BJ (cell line): ENCODE measurements around the gene SBNO1. TPM values are rescaled to one million over a fixed set of nuclear protein-coding genes. Genes with fewer than 3 reads are reported as not detected.

ENCODE experiments used
- CTCF ChIA-PET: fragments of 350-600 bp; formaldehyde crosslinking; extraction: SDS; loops from one replicate; lab custom pipeline; 2021; ENCODE audit warnings: antibody characterized with exemption, inconsistent platforms; lab: Yijun Ruan, JAX
- POLR2A ChIA-PET: fragments of 300-600 bp; sonication (Branson Sonifier 250); formaldehyde crosslinking; extraction: SDS; loops from one replicate; lab custom pipeline; 2021; ENCODE audit warnings: antibody characterized with exemption; lab: Charles Lee
- DNase-seq: peaks from one replicate; pipeline ENCODE4 v3.0.0-alpha.2; 2011; ENCODE audit warnings: low read depth
- H3K27me3 ChIP-seq: 2 replicates; pipeline ENCODE4 v1.6.0; 2011; ENCODE audit warnings: low read length; ENCODE audit not compliant: control insufficient read depth, insufficient read depth
- H3K36me3 ChIP-seq: 2 replicates; pipeline ENCODE4 v1.5.1; 2011; ENCODE audit warnings: low read length; ENCODE audit not compliant: control insufficient read depth, insufficient read depth
- H3K4me3 ChIP-seq: 2 replicates; pipeline ENCODE4 v1.5.1; 2011; ENCODE audit warnings: low read depth, mild to moderate bottlenecking, control low read depth, low read length
- CTCF ChIP-seq: IDR thresholded peaks from 2 replicates; pipeline ENCODE4 v1.5.1; 2011; ENCODE audit warnings: low read depth, mild to moderate bottlenecking, control low read depth, inconsistent platforms, low read length, moderate library complexity; ENCODE audit not compliant: insufficient read depth
- polyA plus RNA-seq: library from polyadenylated mRNA; depleted of rRNA; stranded (reverse); fragments of >200 nt; gene quantifications from 2 replicates; pipeline ENCODE4 v1.2.3, GENCODE V29; 2011

The SBNO1 gene
- polyA plus RNA-seq, 1 experiment = 4.8 TPM

- no peak for DNase-seq
- CTCF ChIA-PET = interaction anchor here (1.2 kb wide), 1 partner anchor 25 kb away, joined by 4 read pairs; no protein-coding TSS in a partner anchor
- H3K4me3 ChIP-seq = no peak overlapping the region
- POLR2A ChIA-PET = interaction anchor here (0.6 kb wide), 1 partner anchor 102 kb away, joined by 3 read pairs; no protein-coding TSS in a partner anchor
- H3K36me3 ChIP-seq = peaks cover 32% of the 10 kb centered on the region
- H3K27me3 ChIP-seq = no peaks in the 10 kb centered on the region
- no peak for TF ChIP-seq CTCF
These were observed 101.3 kb downstream of the SBNO1 start for GRCh38 chr12:123263196-123263817.

DNA sequence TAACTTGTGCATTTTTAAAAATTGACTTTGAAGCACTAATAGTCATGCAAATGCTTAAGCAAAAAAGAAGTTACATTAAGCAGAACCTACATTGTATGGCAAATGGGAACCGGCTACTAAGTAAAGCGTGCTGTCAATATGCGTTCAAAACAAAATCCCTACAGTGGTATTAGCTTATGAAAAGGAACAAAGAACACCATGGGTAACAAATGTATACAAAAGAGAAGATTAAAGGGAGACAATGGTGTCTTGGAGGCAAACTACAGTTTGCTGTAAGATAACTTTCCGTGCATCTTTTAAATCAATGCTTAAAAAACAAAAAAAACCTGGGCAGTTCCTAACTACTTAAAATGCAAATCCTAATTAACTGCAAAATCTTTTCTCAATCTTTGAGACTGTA is 103.5 kb downstream of the SBNO1 start:
- POLR2A ChIA-PET = no interaction called here
- Histone ChIP-seq H3K36me3 (peaks cover 31% of the 10 kb centered on the region), H3K27me3 (no peaks in the 10 kb centered on the region), H3K4me3 (no peak overlapping the region)
- no peak for TF ChIP-seq CTCF
- CTCF ChIA-PET = interaction anchor here (1.1 kb wide), 1 partner anchor 41 kb away, joined by 3 read pairs; no protein-coding TSS in a partner anchor
- DNase-seq = no peak

- Histone ChIP-seq H3K4me3 (no peak overlapping the region), H3K36me3 (peaks cover 24% of the 10 kb centered on the region), H3K27me3 (no peaks in the 10 kb centered on the region)
- DNase-seq = no peak
- POLR2A ChIA-PET = no interaction called here
- CTCF ChIA-PET = interaction anchor here (0.8 to 1.1 kb wide), 2 partner anchors 8 to 42 kb away, joined by 3 read pairs; no protein-coding TSS in a partner anchor
- no peak for TF ChIP-seq CTCF
These were observed 104.6 kb downstream of the SBNO1 start for GRCh38 chr12:123260081-123260480.

GRCh38 chr12:123258593-123258992 is 106.1 kb downstream of the SBNO1 start:
- no peak overlapping the region for H3K4me3 ChIP-seq
- DNase-seq = no peak
- H3K27me3 ChIP-seq = no peaks in the 10 kb centered on the region
- peaks cover 31% of the 10 kb centered on the region for H3K36me3 ChIP-seq
- no peak for TF ChIP-seq CTCF
- ChIA-PET POLR2A (interaction anchor here (0.6 to 0.7 kb wide), 2 partner anchors 80 to 1267 kb away, joined by 3 to 5 read pairs; no protein-coding TSS in a partner anchor), CTCF (interaction anchor here (0.6 to 1.2 kb wide), 2 partner anchors 9 to 107 kb away, joined by 3 read pairs; no protein-coding TSS in a partner anchor)

DNA sequence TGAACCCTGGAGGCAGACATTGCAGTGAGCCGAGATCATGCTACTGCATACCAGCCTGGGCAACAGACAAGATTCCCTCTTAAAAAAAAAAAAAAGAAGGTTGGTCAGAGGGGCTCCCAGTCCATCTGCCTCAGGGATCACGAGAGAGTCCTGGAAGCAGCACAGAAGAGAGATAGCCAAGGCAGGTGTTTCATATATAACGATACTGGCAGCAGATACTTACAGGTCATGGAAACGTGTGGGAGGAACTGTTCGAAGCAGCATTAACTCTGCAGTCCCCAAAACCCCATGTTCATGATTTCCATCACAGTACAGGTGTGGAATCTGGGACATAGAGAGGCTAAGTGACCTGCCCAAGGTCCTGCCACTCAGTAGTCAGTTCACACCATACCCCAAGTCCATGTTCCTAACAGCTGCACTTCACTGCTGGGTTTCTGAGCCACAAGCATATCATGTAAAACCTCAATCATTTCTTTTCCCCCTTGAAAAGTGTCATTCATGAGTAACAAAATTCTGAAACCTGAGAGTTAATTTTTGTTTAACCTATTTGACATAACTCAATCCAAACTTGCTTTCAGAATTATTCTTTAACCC is 109.7 kb downstream of the SBNO1 start:
- H3K4me3 ChIP-seq = no peak overlapping the region
- H3K27me3 ChIP-seq = no peaks in the 10 kb centered on the region
- DNase-seq = no peak
- ChIA-PET CTCF (no interaction called here), POLR2A (no interaction called here)
- no peak for TF ChIP-seq CTCF
- H3K36me3 ChIP-seq = peaks cover 28% of the 10 kb centered on the region
